Measurements from ENCODE around the gene ST6GALNAC3. TPM values are rescaled to one million over a fixed set of nuclear protein-coding genes. Genes with fewer than 3 reads are reported as not detected.

Gene ST6GALNAC3
- total RNA-seq, 2 donors from 2014 or later: 0.35 to 2.5 TPM

- Mint-ChIP-seq H3K4me1 (ENCODE audit: low read depth) (no peaks in the 10 kb centered on the region), H3K9me3 (peaks cover 6 to 16% of the 10 kb centered on the region in 2 donors), H3K4me3 (no peak overlapping the region), H3K27me3 (ENCODE audit: low read depth) (no peaks in the 10 kb centered on the region), H3K27ac (no peak overlapping the region), H3K36me3 (ENCODE audit: insufficient read depth in 2 of 2) (peaks cover 2 to 8% of the 10 kb centered on the region in 2 donors)
- ATAC-seq (replicated peaks in 1 of 2) (no peak), DNase-seq (no peak)
These were observed 89.6 kb downstream of the ST6GALNAC3 start for GRCh38 chr1:76164165-76164564.

DNA sequence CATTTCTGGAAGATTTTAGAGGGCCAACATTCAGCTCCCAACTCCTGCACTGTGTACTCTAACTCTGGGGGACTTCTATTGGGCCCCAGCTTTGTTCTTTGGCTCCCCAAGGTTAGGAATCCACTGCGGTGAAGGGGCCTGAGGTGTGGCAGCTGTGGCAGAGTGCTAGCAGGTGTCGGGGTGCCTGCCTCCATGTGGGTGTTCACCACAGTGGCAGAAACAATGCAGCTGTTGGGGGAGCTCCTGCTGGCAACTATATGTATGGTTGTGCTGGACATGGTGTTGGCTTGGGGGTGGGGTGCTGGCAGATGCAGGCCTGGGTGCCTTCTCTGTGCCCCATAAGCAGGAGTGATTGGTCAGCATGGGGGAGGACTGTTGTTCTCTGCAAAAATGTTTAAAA is 95.5 kb downstream of the ST6GALNAC3 start:
- peaks cover 8 to 16% of the 10 kb centered on the region in 2 donors for H3K9me3 Mint-ChIP-seq
- no peak overlapping the region for H3K27ac Mint-ChIP-seq
- H3K27me3 Mint-ChIP-seq (ENCODE audit: low read depth): no peaks in the 10 kb centered on the region
- DNase-seq (no peak), ATAC-seq (replicated peaks in 1 of 2) (no peak)
- no peak overlapping the region for H3K4me3 Mint-ChIP-seq
- peaks cover 5% of the 10 kb centered on the region for H3K4me1 Mint-ChIP-seq (ENCODE audit: low read depth)
- H3K36me3 Mint-ChIP-seq (ENCODE audit: insufficient read depth in 2 of 2): peaks cover 2 to 13% of the 10 kb centered on the region in 2 donors

DNA sequence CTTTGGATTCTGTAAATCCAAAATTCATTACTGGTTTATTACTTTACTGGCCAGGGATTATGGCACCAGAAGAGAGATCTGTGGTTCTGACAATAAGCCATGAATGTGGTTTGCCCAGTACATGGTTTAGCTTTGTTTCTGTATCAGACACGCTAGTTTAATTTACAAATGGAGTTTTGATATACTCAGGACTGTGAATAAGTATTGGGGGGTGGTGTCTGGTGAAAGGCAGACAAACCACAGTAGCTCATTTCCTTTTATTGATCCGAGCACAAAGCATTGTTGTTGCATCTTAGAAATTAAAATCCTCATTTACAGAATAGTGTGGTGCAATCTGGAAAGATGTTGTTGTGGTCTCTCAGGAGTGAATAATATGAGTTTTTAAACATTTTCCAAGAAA is 96.0 kb downstream of the ST6GALNAC3 start:
- Mint-ChIP-seq H3K27me3 (ENCODE audit: low read depth) (no peaks in the 10 kb centered on the region), H3K27ac (no peak overlapping the region), H3K36me3 (ENCODE audit: insufficient read depth in 2 of 2) (peaks cover 2 to 13% of the 10 kb centered on the region in 2 donors), H3K9me3 (peaks cover 8 to 16% of the 10 kb centered on the region in 2 donors), H3K4me3 (no peak overlapping the region), H3K4me1 (ENCODE audit: low read depth) (peaks cover 7% of the 10 kb centered on the region)
- no peak for DNase-seq
- no peak for ATAC-seq (replicated peaks in 1 of 2)

DNA sequence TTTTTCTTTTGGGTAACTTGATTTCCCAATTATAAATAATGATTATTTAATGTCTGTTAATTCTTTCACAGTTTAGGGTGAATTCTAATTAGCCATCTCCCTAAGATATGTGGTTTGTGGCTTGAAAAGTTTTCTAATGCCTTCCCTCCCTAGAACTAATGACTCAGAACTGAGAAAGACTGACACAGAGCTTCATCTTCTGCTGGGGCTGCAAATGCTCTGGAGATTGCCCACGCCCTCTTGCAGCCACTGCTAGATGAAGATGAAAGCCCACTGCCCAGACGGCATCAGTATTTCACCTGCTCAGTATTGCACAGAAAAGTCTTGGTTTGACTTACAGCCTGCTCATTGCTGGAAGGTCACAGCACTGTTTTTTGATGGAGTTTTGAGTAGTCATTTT is 101.5 kb downstream of the ST6GALNAC3 start:
- Mint-ChIP-seq H3K27ac (no peak overlapping the region), H3K27me3 (ENCODE audit: low read depth) (no peaks in the 10 kb centered on the region), H3K9me3 (no peaks in the 10 kb centered on the region), H3K4me3 (no peak overlapping the region), H3K4me1 (ENCODE audit: low read depth) (peaks cover 30% of the 10 kb centered on the region), H3K36me3 (ENCODE audit: insufficient read depth in 2 of 2) (no peaks in the 10 kb centered on the region)
- DNase-seq (peak; percentile 15 to 49), ATAC-seq (replicated peaks in 1 of 2) (peak; percentile 81 to 96)

DNA sequence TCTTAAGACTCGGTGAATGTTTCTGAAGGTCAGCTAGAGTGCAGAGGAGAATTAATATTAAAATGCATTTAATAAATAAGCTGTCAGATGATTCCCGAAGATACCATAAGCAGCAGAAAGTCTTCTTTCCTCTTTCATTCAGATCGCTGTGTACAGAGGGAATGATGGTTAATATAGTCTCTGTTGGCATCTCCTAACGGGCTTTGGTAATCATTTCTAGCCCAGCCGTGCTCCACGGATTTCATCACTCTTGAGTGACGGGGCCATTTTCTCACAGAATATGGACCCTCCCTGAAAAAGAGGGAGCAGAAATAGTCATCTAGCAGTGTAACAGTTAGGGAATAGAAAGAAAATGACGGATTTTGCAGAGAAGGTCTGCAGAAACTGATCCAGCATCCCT is 103.1 kb downstream of the ST6GALNAC3 start:
- H3K4me1 Mint-ChIP-seq (ENCODE audit: low read depth): peaks cover 30% of the 10 kb centered on the region
- no peak for ATAC-seq (replicated peaks in 1 of 2)
- no peaks in the 10 kb centered on the region for H3K27me3 Mint-ChIP-seq (ENCODE audit: low read depth)
- H3K9me3 Mint-ChIP-seq: no peaks in the 10 kb centered on the region
- DNase-seq: no peak
- H3K27ac Mint-ChIP-seq: no peak overlapping the region
- H3K36me3 Mint-ChIP-seq (ENCODE audit: insufficient read depth in 2 of 2): no peaks in the 10 kb centered on the region
- H3K4me3 Mint-ChIP-seq: no peak overlapping the region

- Mint-ChIP-seq H3K36me3 (ENCODE audit: insufficient read depth in 2 of 2) (no peaks in the 10 kb centered on the region), H3K27me3 (ENCODE audit: low read depth) (no peaks in the 10 kb centered on the region), H3K4me1 (ENCODE audit: low read depth) (peaks cover 30% of the 10 kb centered on the region), H3K4me3 (no peak overlapping the region), H3K9me3 (no peaks in the 10 kb centered on the region), H3K27ac (no peak overlapping the region)
- no peak for DNase-seq
- ATAC-seq (replicated peaks in 1 of 2): peak in 1 of 2 donors; percentile 39
These were observed 104.7 kb downstream of the ST6GALNAC3 start for GRCh38 chr1:76179219-76179698.

GRCh38 chr1:76185207-76185606 is 110.7 kb downstream of the ST6GALNAC3 start:
- Mint-ChIP-seq H3K4me3 (no peak overlapping the region), H3K9me3 (no peaks in the 10 kb centered on the region), H3K27me3 (ENCODE audit: low read depth) (no peaks in the 10 kb centered on the region), H3K36me3 (ENCODE audit: insufficient read depth in 2 of 2) (no peaks in the 10 kb centered on the region), H3K4me1 (ENCODE audit: low read depth) (no peaks in the 10 kb centered on the region), H3K27ac (no peak overlapping the region)
- ATAC-seq (replicated peaks in 1 of 2) (no peak), DNase-seq (no peak)

GRCh38 chr1:76186554-76187170 is 112.1 kb downstream of the ST6GALNAC3 start:
- Mint-ChIP-seq H3K4me3 (no peak overlapping the region), H3K27ac (no peak overlapping the region), H3K9me3 (no peaks in the 10 kb centered on the region), H3K36me3 (ENCODE audit: insufficient read depth in 2 of 2) (no peaks in the 10 kb centered on the region), H3K27me3 (ENCODE audit: low read depth) (no peaks in the 10 kb centered on the region), H3K4me1 (ENCODE audit: low read depth) (peaks cover 5% of the 10 kb centered on the region)
- ATAC-seq (replicated peaks in 1 of 2) (no peak), DNase-seq (no peak)

- ATAC-seq (replicated peaks in 1 of 2) (no peak), DNase-seq (no peak)
- no peaks in the 10 kb centered on the region for H3K9me3 Mint-ChIP-seq
- H3K27ac Mint-ChIP-seq: no peak overlapping the region
- H3K27me3 Mint-ChIP-seq (ENCODE audit: low read depth): no peaks in the 10 kb centered on the region
- H3K4me1 Mint-ChIP-seq (ENCODE audit: low read depth): peaks cover 7% of the 10 kb centered on the region
- H3K36me3 Mint-ChIP-seq (ENCODE audit: insufficient read depth in 2 of 2): no peaks in the 10 kb centered on the region
- no peak overlapping the region for H3K4me3 Mint-ChIP-seq
These were observed 112.9 kb downstream of the ST6GALNAC3 start for GRCh38 chr1:76187436-76187835.

- Mint-ChIP-seq H3K36me3 (ENCODE audit: insufficient read depth in 2 of 2) (no peaks in the 10 kb centered on the region), H3K9me3 (no peaks in the 10 kb centered on the region), H3K4me1 (ENCODE audit: low read depth) (peaks cover 7% of the 10 kb centered on the region), H3K4me3 (no peak overlapping the region), H3K27me3 (ENCODE audit: low read depth) (no peaks in the 10 kb centered on the region), H3K27ac (no peak overlapping the region)
- ATAC-seq (replicated peaks in 1 of 2) (no peak), DNase-seq (no peak)
These were observed 114.8 kb downstream of the ST6GALNAC3 start for GRCh38 chr1:76189310-76189709.

GRCh38 chr1:76190749-76191424 is 116.3 kb downstream of the ST6GALNAC3 start:
- peaks cover 7% of the 10 kb centered on the region for H3K4me1 Mint-ChIP-seq (ENCODE audit: low read depth)
- H3K36me3 Mint-ChIP-seq (ENCODE audit: insufficient read depth in 2 of 2): no peaks in the 10 kb centered on the region
- no peak overlapping the region for H3K4me3 Mint-ChIP-seq
- H3K27ac Mint-ChIP-seq: no peak overlapping the region
- no peaks in the 10 kb centered on the region for H3K27me3 Mint-ChIP-seq (ENCODE audit: low read depth)
- no peak for DNase-seq
- H3K9me3 Mint-ChIP-seq: no peaks in the 10 kb centered on the region
- ATAC-seq (replicated peaks in 1 of 2): no peak

DNA sequence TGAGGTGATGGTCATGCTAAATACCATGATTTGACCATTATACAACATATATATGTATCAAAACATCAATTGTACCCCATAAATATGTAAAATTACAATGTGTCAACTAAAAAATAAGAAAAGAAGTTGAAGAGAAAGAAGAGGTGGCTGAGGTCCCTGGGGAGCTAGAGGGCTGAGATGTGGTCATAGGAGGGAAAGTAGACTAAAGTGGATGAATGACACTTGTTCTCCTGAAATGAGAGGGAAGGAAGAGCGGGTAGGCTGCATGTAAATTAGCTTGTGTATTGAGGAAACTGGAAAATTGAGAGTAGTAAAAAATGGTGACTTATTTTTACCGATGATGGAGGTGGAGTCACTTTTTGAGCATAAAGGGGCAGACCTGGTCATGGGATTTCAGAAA is 117.0 kb downstream of the ST6GALNAC3 start:
- Mint-ChIP-seq H3K27me3 (ENCODE audit: low read depth) (no peaks in the 10 kb centered on the region), H3K4me1 (ENCODE audit: low read depth) (peaks cover 7% of the 10 kb centered on the region), H3K9me3 (no peaks in the 10 kb centered on the region), H3K4me3 (no peak overlapping the region), H3K27ac (no peak overlapping the region), H3K36me3 (ENCODE audit: insufficient read depth in 2 of 2) (no peaks in the 10 kb centered on the region)
- ATAC-seq (replicated peaks in 1 of 2) (no peak), DNase-seq (no peak)

DNA sequence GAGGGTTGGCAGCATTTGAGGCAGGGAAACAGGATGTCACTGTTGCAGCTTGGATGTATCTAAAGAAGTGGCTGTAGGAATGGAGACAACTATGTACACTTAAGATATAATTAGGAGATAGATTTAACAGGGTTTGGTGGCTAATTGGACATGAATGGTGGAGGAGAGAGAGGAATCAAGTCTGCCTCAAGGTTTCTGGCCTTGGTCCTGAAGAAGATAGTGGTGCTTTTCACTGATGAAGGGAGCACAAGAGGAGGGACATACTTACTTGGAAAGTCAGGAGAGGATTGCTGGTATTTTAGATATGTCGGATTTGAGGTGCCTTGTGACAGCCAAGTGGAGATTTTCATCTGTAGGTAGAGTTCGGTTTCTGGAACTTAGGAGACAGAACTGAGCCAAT is 123.9 kb downstream of the ST6GALNAC3 start:
- ATAC-seq (replicated peaks in 1 of 2) (no peak), DNase-seq (no peak)
- peaks cover 1 to 9% of the 10 kb centered on the region in 2 donors for H3K36me3 Mint-ChIP-seq (ENCODE audit: insufficient read depth in 2 of 2)
- H3K27ac Mint-ChIP-seq: no peak overlapping the region
- H3K4me3 Mint-ChIP-seq: no peak overlapping the region
- peaks cover 1 to 5% of the 10 kb centered on the region in 2 donors for H3K9me3 Mint-ChIP-seq
- H3K27me3 Mint-ChIP-seq (ENCODE audit: low read depth): no peaks in the 10 kb centered on the region
- no peaks in the 10 kb centered on the region for H3K4me1 Mint-ChIP-seq (ENCODE audit: low read depth)

- peaks cover 1 to 9% of the 10 kb centered on the region in 2 donors for H3K36me3 Mint-ChIP-seq (ENCODE audit: insufficient read depth in 2 of 2)
- no peak for ATAC-seq (replicated peaks in 1 of 2)
- H3K27ac Mint-ChIP-seq: no peak overlapping the region
- DNase-seq: no peak
- peaks cover 1 to 5% of the 10 kb centered on the region in 2 donors for H3K9me3 Mint-ChIP-seq
- no peak overlapping the region for H3K4me3 Mint-ChIP-seq
- H3K27me3 Mint-ChIP-seq (ENCODE audit: low read depth): no peaks in the 10 kb centered on the region
- H3K4me1 Mint-ChIP-seq (ENCODE audit: low read depth): no peaks in the 10 kb centered on the region
These were observed 128.1 kb downstream of the ST6GALNAC3 start for GRCh38 chr1:76202670-76203069.
